Gastroesophageal sphincter (tissue), 3 donors: Measurements from ENCODE around the gene FUT3.

Experiments
- EP300 ChIP-seq: sonication (generic); formaldehyde crosslinking; IDR thresholded peaks from one replicate; pipeline ENCODE4 v1.6.1; 2017; ENCODE audit warnings: antibody characterized with exemption, mild to moderate bottlenecking
- POLR2A ChIP-seq, 2 donors: fragments of 450-650 bp; IDR thresholded peaks; one replicate each; pipeline ENCODE4 v1.6.1; 2017; ENCODE audit warnings: antibody characterized with exemption in 2 of 2, mild to moderate bottlenecking in 2 of 2, moderate library complexity in 1 of 2
- POLR2AphosphoS5 ChIP-seq: sonication (generic); formaldehyde crosslinking; IDR thresholded peaks from one replicate; pipeline ENCODE4 v1.6.1; 2017; ENCODE audit warnings: antibody characterized with exemption
- TF ChIP-seq, protein P1 (sequence below), 4 experiments: fragments of 200-600 bp in 2 of 4; fragments of 450-650 bp in 2 of 4; sonication (generic) in 1 of 4; IDR thresholded peaks; one replicate each; pipeline ENCODE4 v1.5.1; 2017 to 2019; ENCODE audit warnings: antibody characterized with exemption in 4 of 4, mild to moderate bottlenecking in 2 of 4, moderate library complexity in 2 of 4

DNA sequence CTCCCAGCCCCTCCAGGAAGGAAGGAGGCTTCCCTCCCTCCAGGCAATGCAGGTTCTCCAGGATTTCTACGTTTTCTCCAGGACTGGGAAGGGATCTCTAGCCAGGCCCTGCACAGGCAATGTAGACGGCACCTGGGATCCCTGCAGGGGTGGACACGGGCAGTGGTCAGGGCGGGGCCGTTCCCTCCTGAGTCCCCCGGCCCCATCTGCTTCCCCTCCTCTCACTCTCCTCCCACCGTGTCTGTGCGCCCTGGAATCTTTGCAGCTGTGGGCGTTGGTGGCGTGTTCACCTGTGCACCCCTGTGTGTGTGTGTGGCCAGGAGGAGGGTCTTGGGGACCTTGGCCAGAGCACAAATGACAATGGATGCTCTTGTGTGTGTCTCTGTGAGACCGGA lies 36.4 kb downstream of the FUT3 start:
- TF ChIP-seq POLR2AphosphoS5: no peak
- TF ChIP-seq, protein P1, sequence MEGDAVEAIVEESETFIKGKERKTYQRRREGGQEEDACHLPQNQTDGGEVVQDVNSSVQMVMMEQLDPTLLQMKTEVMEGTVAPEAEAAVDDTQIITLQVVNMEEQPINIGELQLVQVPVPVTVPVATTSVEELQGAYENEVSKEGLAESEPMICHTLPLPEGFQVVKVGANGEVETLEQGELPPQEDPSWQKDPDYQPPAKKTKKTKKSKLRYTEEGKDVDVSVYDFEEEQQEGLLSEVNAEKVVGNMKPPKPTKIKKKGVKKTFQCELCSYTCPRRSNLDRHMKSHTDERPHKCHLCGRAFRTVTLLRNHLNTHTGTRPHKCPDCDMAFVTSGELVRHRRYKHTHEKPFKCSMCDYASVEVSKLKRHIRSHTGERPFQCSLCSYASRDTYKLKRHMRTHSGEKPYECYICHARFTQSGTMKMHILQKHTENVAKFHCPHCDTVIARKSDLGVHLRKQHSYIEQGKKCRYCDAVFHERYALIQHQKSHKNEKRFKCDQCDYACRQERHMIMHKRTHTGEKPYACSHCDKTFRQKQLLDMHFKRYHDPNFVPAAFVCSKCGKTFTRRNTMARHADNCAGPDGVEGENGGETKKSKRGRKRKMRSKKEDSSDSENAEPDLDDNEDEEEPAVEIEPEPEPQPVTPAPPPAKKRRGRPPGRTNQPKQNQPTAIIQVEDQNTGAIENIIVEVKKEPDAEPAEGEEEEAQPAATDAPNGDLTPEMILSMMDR (IDR thresholded peaks at IDR 0.05): no peak
- TF ChIP-seq POLR2A (IDR thresholded peaks at IDR 0.05): no peak
- TF ChIP-seq EP300: no peak
